ENCODE measurements around the gene GINS1.

The GINS1 gene

GRCh38 chr20:25461786-25462545 lies 54.5 kb downstream of the GINS1 start:
- Histone ChIP-seq H3K36me3 (peaks cover 84% of the 10 kb centered on the region), H3K4me1 (peaks cover 58% of the 10 kb centered on the region), H4K20me1 (peaks cover 62% of the 10 kb centered on the region), H3K9ac (peak overlapping the region; percentile 55), H3K9me3 (no peaks in the 10 kb centered on the region), H3K27ac (peak overlapping the region; percentile 77), H3K4me2 (peak overlapping the region; percentile 91), H3K27me3 (no peaks in the 10 kb centered on the region), H3K4me3 (no peak overlapping the region; the same call in 1 of the 2 replicates)
- no peak for TF ChIP-seq Cebpa-rat (IDR thresholded peaks at IDR 0.05)

DNA sequence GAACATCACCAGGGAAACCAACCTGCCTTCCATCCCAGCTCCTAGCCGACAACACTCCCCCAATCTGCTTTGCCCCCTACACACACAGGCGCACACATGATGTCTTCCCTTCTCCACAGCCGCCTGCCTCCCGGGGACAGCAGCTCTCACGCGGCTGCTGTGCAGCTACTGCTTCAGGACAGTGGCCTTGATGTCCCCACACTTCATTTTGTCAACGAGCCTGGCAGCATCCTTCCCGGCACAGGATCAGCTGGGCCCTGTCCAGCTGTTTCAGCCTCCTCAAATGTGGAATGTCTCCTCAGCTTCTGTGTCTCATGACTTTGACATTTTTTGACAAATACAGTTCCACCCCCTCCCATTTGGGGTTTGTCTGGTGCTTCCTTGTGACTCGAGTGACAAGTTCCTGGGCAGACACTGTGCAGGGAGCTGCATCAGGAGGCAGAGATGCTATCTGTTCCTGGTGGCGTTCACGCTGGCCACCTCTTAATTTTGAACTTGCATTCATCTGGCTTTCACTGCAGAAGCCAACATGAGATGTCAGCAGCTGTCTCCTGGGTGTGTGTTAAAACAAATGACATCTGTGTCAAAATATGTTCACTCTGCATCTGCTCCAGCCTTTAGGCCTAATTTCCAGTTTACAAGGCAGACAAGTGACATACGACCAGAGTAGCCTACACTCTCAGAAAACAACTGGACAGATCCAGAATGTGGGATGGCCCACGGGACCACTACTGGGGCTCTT lies 57.2 kb downstream of the GINS1 start:
- no peak overlapping the region for H3K27ac ChIP-seq
- H3K4me2 ChIP-seq: no peak overlapping the region
- H3K27me3 ChIP-seq: no peaks in the 10 kb centered on the region
- H3K9ac ChIP-seq: no peak overlapping the region
- peaks cover 84% of the 10 kb centered on the region for H3K36me3 ChIP-seq
- peaks cover 55% of the 10 kb centered on the region for H3K4me1 ChIP-seq
- TF ChIP-seq Cebpa-rat (IDR thresholded peaks at IDR 0.05): no peak
- H4K20me1 ChIP-seq: peaks cover 76% of the 10 kb centered on the region
- no peaks in the 10 kb centered on the region for H3K9me3 ChIP-seq
- H3K4me3 ChIP-seq: no peak overlapping the region

GRCh38 chr20:25465243-25466135 lies 58.0 kb downstream of the GINS1 start:
- TF ChIP-seq Cebpa-rat (IDR thresholded peaks at IDR 0.05): no peak
- H3K27ac ChIP-seq: no peak overlapping the region; the same call in 1 of the 2 replicates
- H3K4me2 ChIP-seq: no peak overlapping the region
- no peak overlapping the region for H3K9ac ChIP-seq
- peaks cover 80% of the 10 kb centered on the region for H4K20me1 ChIP-seq
- H3K27me3 ChIP-seq: no peaks in the 10 kb centered on the region
- no peak overlapping the region for H3K4me3 ChIP-seq
- H3K9me3 ChIP-seq: no peaks in the 10 kb centered on the region
- peaks cover 91% of the 10 kb centered on the region for H3K36me3 ChIP-seq
- H3K4me1 ChIP-seq: peaks cover 55% of the 10 kb centered on the region

GRCh38 chr20:25466846-25467245 lies 59.4 kb downstream of the GINS1 start:
- H3K4me1 ChIP-seq: peaks cover 55% of the 10 kb centered on the region
- no peaks in the 10 kb centered on the region for H3K27me3 ChIP-seq
- peaks cover 94% of the 10 kb centered on the region for H3K36me3 ChIP-seq
- no peak overlapping the region for H3K27ac ChIP-seq
- H3K9me3 ChIP-seq: no peaks in the 10 kb centered on the region
- no peak overlapping the region for H3K9ac ChIP-seq
- no peak overlapping the region for H3K4me3 ChIP-seq
- no peak overlapping the region for H3K4me2 ChIP-seq
- H4K20me1 ChIP-seq: peaks cover 83% of the 10 kb centered on the region
- no peak for TF ChIP-seq Cebpa-rat (IDR thresholded peaks at IDR 0.05)

GRCh38 chr20:25467441-25467840 lies 60.0 kb downstream of the GINS1 start:
- Histone ChIP-seq H3K4me2 (no peak overlapping the region), H3K27ac (no peak overlapping the region), H3K4me3 (no peak overlapping the region), H3K9me3 (no peaks in the 10 kb centered on the region), H3K36me3 (peaks cover 93% of the 10 kb centered on the region), H3K9ac (no peak overlapping the region), H3K4me1 (peaks cover 52% of the 10 kb centered on the region), H4K20me1 (peaks cover 86% of the 10 kb centered on the region), H3K27me3 (no peaks in the 10 kb centered on the region)
- TF ChIP-seq Cebpa-rat (IDR thresholded peaks at IDR 0.05): no peak

GRCh38 chr20:25468126-25469075 lies 60.9 kb downstream of the GINS1 start:
- H3K4me2 ChIP-seq: no peak overlapping the region
- peaks cover 84% of the 10 kb centered on the region for H3K36me3 ChIP-seq
- H3K4me3 ChIP-seq: no peak overlapping the region
- H3K9me3 ChIP-seq: no peaks in the 10 kb centered on the region
- H3K27ac ChIP-seq: peak overlapping the region; percentile 15; the same call in 1 of the 2 replicates
- no peaks in the 10 kb centered on the region for H3K27me3 ChIP-seq
- no peak for TF ChIP-seq Cebpa-rat (IDR thresholded peaks at IDR 0.05)
- peaks cover 52% of the 10 kb centered on the region for H3K4me1 ChIP-seq
- no peak overlapping the region for H3K9ac ChIP-seq
- peaks cover 93% of the 10 kb centered on the region for H4K20me1 ChIP-seq

- H3K4me2 ChIP-seq: peak overlapping the region; percentile 72
- H3K9ac ChIP-seq: no peak overlapping the region
Observed at GRCh38 chr20:25469558-25469957, 62.1 kb downstream of the GINS1 start.

GRCh38 chr20:25470045-25470444 lies 62.6 kb downstream of the GINS1 start:
- Histone ChIP-seq H3K9me3 (no peaks in the 10 kb centered on the region), H3K9ac (no peak overlapping the region), H3K27ac (peak overlapping the region; percentile 58; the same call in 1 of the 2 replicates), H3K36me3 (peaks cover 67% of the 10 kb centered on the region), H3K4me2 (peak overlapping the region; percentile 72), H4K20me1 (peaks cover 80% of the 10 kb centered on the region), H3K4me3 (no peak overlapping the region), H3K27me3 (no peaks in the 10 kb centered on the region), H3K4me1 (peaks cover 57% of the 10 kb centered on the region)
- TF ChIP-seq Cebpa-rat (IDR thresholded peaks at IDR 0.05): no peak

More at GRCh38 chr20:25469558-25469957, 62.1 kb downstream of the GINS1 start:
- H3K27ac ChIP-seq: peak overlapping the region; percentile 15; the same call in 1 of the 2 replicates
- peaks cover 72% of the 10 kb centered on the region for H3K36me3 ChIP-seq
- no peak overlapping the region for H3K4me3 ChIP-seq
- no peak for TF ChIP-seq Cebpa-rat (IDR thresholded peaks at IDR 0.05)
- no peaks in the 10 kb centered on the region for H3K27me3 ChIP-seq
- peaks cover 57% of the 10 kb centered on the region for H3K4me1 ChIP-seq
- H4K20me1 ChIP-seq: peaks cover 85% of the 10 kb centered on the region
- H3K9me3 ChIP-seq: no peaks in the 10 kb centered on the region

Data from BLaER1 (cell line).